Measurements from ENCODE around the gene LCN10.

The LCN10 gene

GRCh38 chr9:136740069-136740468, 2.7 kb downstream of the LCN10 start:
- Histone ChIP-seq H3K27ac (no peak overlapping the region), H3K9me3 (no peaks in the 10 kb centered on the region), H3K27me3 (peaks cover 0 to 63% of the 10 kb centered on the region in 2 donors), H3K36me3 (no peaks in the 10 kb centered on the region), H3K4me1 (peaks cover 0 to 21% (median 3%) of the 10 kb centered on the region in 4 donors), H3K4me3 (no peak overlapping the region)
- TF ChIP-seq, protein P1, sequence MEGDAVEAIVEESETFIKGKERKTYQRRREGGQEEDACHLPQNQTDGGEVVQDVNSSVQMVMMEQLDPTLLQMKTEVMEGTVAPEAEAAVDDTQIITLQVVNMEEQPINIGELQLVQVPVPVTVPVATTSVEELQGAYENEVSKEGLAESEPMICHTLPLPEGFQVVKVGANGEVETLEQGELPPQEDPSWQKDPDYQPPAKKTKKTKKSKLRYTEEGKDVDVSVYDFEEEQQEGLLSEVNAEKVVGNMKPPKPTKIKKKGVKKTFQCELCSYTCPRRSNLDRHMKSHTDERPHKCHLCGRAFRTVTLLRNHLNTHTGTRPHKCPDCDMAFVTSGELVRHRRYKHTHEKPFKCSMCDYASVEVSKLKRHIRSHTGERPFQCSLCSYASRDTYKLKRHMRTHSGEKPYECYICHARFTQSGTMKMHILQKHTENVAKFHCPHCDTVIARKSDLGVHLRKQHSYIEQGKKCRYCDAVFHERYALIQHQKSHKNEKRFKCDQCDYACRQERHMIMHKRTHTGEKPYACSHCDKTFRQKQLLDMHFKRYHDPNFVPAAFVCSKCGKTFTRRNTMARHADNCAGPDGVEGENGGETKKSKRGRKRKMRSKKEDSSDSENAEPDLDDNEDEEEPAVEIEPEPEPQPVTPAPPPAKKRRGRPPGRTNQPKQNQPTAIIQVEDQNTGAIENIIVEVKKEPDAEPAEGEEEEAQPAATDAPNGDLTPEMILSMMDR (IDR thresholded peaks at IDR 0.05) = no peak
- intact Hi-C loops (cut with DNase I; ENCODE audit: low total_unique reads) = no loop called here
- DNase-seq = no peak

DNA sequence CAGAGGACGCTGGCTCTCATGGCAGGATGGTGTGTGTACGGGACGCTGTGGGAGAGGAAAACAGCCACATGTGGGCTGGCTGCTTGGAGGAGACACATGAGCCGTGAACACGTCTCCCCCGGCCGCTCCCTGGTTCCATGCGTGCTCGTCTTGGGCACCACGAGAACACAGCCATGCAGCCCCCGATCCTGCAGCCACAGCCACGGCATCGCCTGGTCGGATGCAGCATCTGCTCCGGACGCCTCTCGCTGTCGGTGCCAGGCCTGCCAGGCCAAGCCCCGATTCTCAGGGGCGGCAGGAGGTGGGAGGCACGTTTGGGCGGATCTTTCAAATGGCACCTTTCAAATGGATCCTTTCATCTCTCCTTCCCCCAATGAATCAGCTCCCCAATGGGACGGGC, 3.2 kb downstream of the LCN10 start:
- TF ChIP-seq, protein P1 (IDR thresholded peaks at IDR 0.05) = no peak
- H3K9me3 ChIP-seq = no peaks in the 10 kb centered on the region
- H3K36me3 ChIP-seq = no peaks in the 10 kb centered on the region
- intact Hi-C loops (cut with DNase I; ENCODE audit: low total_unique reads) = no loop called here
- peaks cover 0 to 21% (median 3%) of the 10 kb centered on the region in 4 donors for H3K4me1 ChIP-seq
- H3K27ac ChIP-seq = no peak overlapping the region
- peaks cover 0 to 57% of the 10 kb centered on the region in 2 donors for H3K27me3 ChIP-seq
- H3K4me3 ChIP-seq = no peak overlapping the region
- no peak for DNase-seq

- Histone ChIP-seq H3K4me1 (peaks cover 0 to 21% (median 3%) of the 10 kb centered on the region in 4 donors), H3K9me3 (no peaks in the 10 kb centered on the region), H3K36me3 (no peaks in the 10 kb centered on the region), H3K27ac (no peak overlapping the region), H3K4me3 (no peak overlapping the region), H3K27me3 (peaks cover 0 to 51% of the 10 kb centered on the region in 2 donors)
- TF ChIP-seq, protein P1 (IDR thresholded peaks at IDR 0.05) = no peak
- no peak for DNase-seq
- intact Hi-C loops (cut with DNase I; ENCODE audit: low total_unique reads) = no loop called here
These were observed 3.8 kb downstream of the LCN10 start for GRCh38 chr9:136738960-136739359.

DNA sequence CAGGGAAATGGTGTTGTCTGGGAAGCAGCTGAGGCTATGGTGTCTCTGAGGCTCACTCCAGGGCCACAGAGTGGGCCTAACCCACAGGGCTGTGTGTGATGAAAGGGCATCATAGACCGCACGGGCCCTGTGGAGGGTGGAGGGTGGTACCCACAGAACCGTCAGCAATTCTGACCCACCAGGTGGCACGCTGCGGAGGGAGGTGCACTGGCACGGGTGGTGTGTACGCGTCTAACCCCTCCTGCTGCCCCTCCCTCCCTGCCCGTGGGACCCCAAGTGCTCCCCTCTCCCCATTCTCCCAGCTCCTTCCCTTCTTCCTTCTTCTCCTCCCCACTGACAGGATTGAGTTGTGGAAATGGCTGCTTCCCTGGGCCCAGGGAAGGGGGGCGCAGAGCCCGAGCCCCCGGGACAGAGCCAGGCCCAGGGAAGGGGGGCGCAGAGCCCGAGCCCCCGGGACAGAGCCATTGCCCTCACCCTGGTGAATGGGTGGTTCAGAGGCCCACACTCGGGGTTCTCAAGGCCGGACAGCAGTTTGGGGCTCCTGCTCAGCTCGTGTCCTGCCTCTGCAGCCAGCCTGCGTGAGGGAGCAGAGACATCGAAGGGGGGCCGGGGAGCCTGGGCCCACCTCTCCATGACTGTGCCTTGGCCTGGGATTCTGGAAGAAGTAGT, 6.8 kb downstream of the LCN10 start:
- TF ChIP-seq, protein P1 (IDR thresholded peaks at IDR 0.05) = no peak
- no peak overlapping the region for H3K4me3 ChIP-seq
- H3K27me3 ChIP-seq = peaks cover 0 to 21% of the 10 kb centered on the region in 2 donors
- no peak for DNase-seq
- H3K4me1 ChIP-seq = peaks cover 0 to 3% (median under 1%) of the 10 kb centered on the region in 4 donors
- intact Hi-C loops (cut with DNase I; ENCODE audit: low total_unique reads) = no loop called here
- H3K36me3 ChIP-seq = no peaks in the 10 kb centered on the region
- no peaks in the 10 kb centered on the region for H3K9me3 ChIP-seq
- no peak overlapping the region for H3K27ac ChIP-seq

GRCh38 chr9:136734837-136735496, 7.8 kb downstream of the LCN10 start:
- intact Hi-C loops (cut with DNase I; ENCODE audit: low total_unique reads) = no loop called here
- Histone ChIP-seq H3K4me1 (no peaks in the 10 kb centered on the region), H3K27ac (no peak overlapping the region), H3K4me3 (no peak overlapping the region), H3K9me3 (no peaks in the 10 kb centered on the region), H3K36me3 (no peaks in the 10 kb centered on the region), H3K27me3 (peaks cover 0 to 12% of the 10 kb centered on the region in 2 donors)
- DNase-seq = no peak
- TF ChIP-seq, protein P1 (IDR thresholded peaks at IDR 0.05) = no peak

Measured in tibial artery (tissue), 4 donors.